ENCODE measurements around the gene ZC3H7A. TPM values are rescaled to one million over a fixed set of nuclear protein-coding genes. Genes with fewer than 3 reads are reported as not detected.

ZC3H7A gene
- total and polyA plus RNA-seq, 2 of the 13 experiments (the other 11 are each of a cell fraction or from before 2014, with no cell fraction given): 29.2 to 36.8 TPM

DNA sequence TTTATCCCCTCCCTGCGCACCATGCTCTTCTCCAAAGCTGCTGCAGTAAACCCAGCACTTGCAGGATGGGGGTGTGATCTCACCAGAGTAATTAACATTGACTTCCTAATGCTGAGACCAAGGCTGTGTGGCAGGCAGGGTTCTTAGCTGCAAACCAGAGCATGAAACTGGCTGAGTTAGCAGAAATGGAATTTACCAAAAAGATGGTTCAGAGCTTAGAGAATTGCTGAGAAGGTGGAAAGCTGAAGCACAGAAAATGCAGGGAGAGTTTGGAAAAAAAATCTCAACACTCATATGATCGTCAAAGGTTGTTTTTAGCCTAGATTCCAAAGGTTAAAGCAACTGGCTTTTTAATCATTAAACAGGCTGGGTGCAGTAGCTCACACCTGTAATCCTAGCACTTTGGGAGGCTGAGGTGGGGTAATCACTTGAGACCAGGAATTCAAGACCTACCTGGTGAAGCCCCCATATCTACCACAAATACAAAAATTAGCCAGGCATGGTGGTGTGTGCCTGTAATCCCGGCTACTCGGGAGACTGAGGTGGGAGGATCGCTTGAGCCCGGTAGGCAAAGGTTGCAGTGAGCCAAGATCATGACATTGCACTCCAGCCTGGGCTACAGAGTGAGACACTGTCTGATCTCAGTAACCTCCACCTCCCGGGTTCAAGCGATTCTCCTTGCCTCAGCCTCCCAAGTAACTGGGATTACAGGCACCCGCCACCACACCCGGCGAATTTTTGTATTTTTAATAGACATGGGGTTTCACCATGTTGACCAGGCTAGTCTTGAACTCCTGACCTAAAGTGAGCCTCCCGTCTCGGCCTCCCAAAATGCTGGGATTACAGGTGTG is 48.4 kb downstream of the ZC3H7A start:
- peak overlapping the region; percentile 83 for H3K27ac ChIP-seq (ENCODE audit: extremely low read length, insufficient read depth, low read length)
- POLR2A ChIA-PET: interaction anchor here (1.0 to 5.4 kb wide), 14 partner anchors 9 to 319 kb away, joined by 3 to 67 read pairs (median 4); partner anchors contain the start of gene ZC3H7A
- peak; percentile 92 for FAIRE-seq
- no peak for TF ChIP-seq NR3C1 (CRISPR knock-in tag; IDR thresholded peaks at IDR 0.05)
- TF ChIP-seq JUNB (CRISPR knock-in tag; IDR thresholded peaks at IDR 0.05; ENCODE audit: borderline replicate concordance): no peak
- TF ChIP-seq DNMT3B (CRISPR knock-in tag; conservative IDR thresholded peaks at IDR 0.05): no peak; the same call in 1 of the 2 replicates
- TF ChIP-seq, protein P1, sequence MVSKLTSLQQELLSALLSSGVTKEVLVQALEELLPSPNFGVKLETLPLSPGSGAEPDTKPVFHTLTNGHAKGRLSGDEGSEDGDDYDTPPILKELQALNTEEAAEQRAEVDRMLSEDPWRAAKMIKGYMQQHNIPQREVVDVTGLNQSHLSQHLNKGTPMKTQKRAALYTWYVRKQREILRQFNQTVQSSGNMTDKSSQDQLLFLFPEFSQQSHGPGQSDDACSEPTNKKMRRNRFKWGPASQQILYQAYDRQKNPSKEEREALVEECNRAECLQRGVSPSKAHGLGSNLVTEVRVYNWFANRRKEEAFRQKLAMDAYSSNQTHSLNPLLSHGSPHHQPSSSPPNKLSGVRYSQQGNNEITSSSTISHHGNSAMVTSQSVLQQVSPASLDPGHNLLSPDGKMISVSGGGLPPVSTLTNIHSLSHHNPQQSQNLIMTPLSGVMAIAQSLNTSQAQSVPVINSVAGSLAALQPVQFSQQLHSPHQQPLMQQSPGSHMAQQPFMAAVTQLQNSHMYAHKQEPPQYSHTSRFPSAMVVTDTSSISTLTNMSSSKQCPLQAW (CRISPR knock-in tag; IDR thresholded peaks at IDR 0.05): peak; percentile 99
- TF ChIP-seq ZBTB42 (CRISPR knock-in tag; IDR thresholded peaks at IDR 0.05): no peak; the same call in 1 of the 2 replicates
- 0 out of 2 replicates have a peak, but pooled peaks have one; percentile 56 for TF ChIP-seq ZNF180 (CRISPR knock-in tag; IDR thresholded peaks at IDR 0.05; ENCODE audit: borderline replicate concordance, low read depth)
- TF ChIP-seq DNMT1 (CRISPR knock-in tag; IDR thresholded peaks at IDR 0.05): 0 out of 2 replicates have a peak, but pooled peaks have one; percentile 69
- TF ChIP-seq ZNF577 (CRISPR knock-in tag; IDR thresholded peaks at IDR 0.05; ENCODE audit: borderline replicate concordance, low read depth): no peak
- no peak for TF ChIP-seq NFIB (CRISPR knock-in tag; IDR thresholded peaks at IDR 0.05; ENCODE audit: borderline replicate concordance)
- TF ChIP-seq RBFOX2 (IDR thresholded peaks at IDR 0.05; ENCODE audit: low read depth, low read length): no peak; the same call in 1 of the 2 replicates
- no peak for TF ChIP-seq REXO4 (CRISPR knock-in tag; IDR thresholded peaks at IDR 0.05; ENCODE audit: borderline replicate concordance)
- TF ChIP-seq, protein P2, sequence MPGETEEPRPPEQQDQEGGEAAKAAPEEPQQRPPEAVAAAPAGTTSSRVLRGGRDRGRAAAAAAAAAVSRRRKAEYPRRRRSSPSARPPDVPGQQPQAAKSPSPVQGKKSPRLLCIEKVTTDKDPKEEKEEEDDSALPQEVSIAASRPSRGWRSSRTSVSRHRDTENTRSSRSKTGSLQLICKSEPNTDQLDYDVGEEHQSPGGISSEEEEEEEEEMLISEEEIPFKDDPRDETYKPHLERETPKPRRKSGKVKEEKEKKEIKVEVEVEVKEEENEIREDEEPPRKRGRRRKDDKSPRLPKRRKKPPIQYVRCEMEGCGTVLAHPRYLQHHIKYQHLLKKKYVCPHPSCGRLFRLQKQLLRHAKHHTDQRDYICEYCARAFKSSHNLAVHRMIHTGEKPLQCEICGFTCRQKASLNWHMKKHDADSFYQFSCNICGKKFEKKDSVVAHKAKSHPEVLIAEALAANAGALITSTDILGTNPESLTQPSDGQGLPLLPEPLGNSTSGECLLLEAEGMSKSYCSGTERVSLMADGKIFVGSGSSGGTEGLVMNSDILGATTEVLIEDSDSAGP (CRISPR knock-in tag; IDR thresholded peaks at IDR 0.05; ENCODE audit: borderline replicate concordance): no peak; the same call in 1 of the 2 replicates

More for the DNA sequence above, 48.4 kb downstream of the ZC3H7A start:
- CTCF ChIA-PET (ENCODE audit: low intra/inter-chr PET ratio, low total read pairs): no interaction called here
- intact Hi-C loops (cut with micrococcal nuclease; ENCODE audit: unreplicated experiment) (loop anchor here (10.0 kb wide), 1 partner anchor 166 kb away; the partner anchor contains the start of gene GSPT1), in situ Hi-C loops (cut with HindIII; ENCODE audit: extremely low pct_ligation_motif_present, low pct_unique_long_range_greater_than_20kb) (no loop called here)
- Histone ChIP-seq H3K4me3 (replicated peaks in 1 of 3; ENCODE audit: insufficient read depth in 1 of 3, low read depth in 2 of 3, low read length in 3 of 3) (peak overlapping the region; percentile 38 to 57 (median 45); a peak in 5 of 6 replicates), H3K9me3 (ENCODE audit: low read length) (no peaks in the 10 kb centered on the region), H3K27me3 (ENCODE audit: control insufficient read depth in 1 of 2, insufficient read depth in 2 of 2, low read length in 2 of 2) (no peaks in the 10 kb centered on the region), H3K4me2 (ENCODE audit: low read depth, low read length) (peak overlapping the region; percentile 82), H3K4me1 (ENCODE audit: insufficient read depth, low read length) (peaks cover 69% of the 10 kb centered on the region), H4K20me1 (ENCODE audit: insufficient read depth, low read length) (no peaks in the 10 kb centered on the region), H2AFZ (ENCODE audit: low read length) (no peak overlapping the region), H3K79me2 (ENCODE audit: insufficient read depth, low read length) (no peaks in the 10 kb centered on the region), H3K9ac (ENCODE audit: insufficient read depth, low read depth, low read length) (peak overlapping the region; percentile 52), H3K36me3 (replicated peaks in 1 of 2; ENCODE audit: control insufficient read depth in 1 of 2, insufficient read depth in 2 of 2, low read length in 2 of 2) (peaks cover 9 to 34% of the 10 kb centered on the region in 2 experiments)
- DNase-seq (ENCODE audit: low spot score) (peak; percentile 93), ATAC-seq (peak; percentile 80)
- WGBS (ENCODE audit: low lambda C conversion rate): 32% methylated on average over 13 of the region's 13 CpGs
- BruUV-seq (replicated peaks): no TSS peak

Data from HepG2 (cell line).